CD4-positive, alpha-beta memory T cell (primary cell): ENCODE results near the gene IFFO2. TPM values are rescaled to one million over a fixed set of nuclear protein-coding genes. Genes with fewer than 3 reads are reported as not detected.

Source experiments
- CTCF ChIA-PET: fragments of 350-600 bp; sonication (Branson Sonifier 250); formaldehyde crosslinking; loops from one replicate; lab custom pipeline; 2021; ENCODE audit warnings: inconsistent platforms; ENCODE audit not compliant: partially characterized antibody; lab: Charles Lee
- POLR2A ChIA-PET: fragments of 350-600 bp; sonication (Branson Sonifier 250); formaldehyde crosslinking; loops from one replicate; lab custom pipeline; 2021; ENCODE audit not compliant: partially characterized antibody; lab: Charles Lee
- DNase-seq, 5 donors: peaks; one replicate each; pipeline versions ENCODE4 v3.0.0 to v3.0.0-alpha.2; 2020 to 2022; ENCODE audit warnings: mixed read lengths in 1 of 5
- H3K27ac ChIP-seq: one replicate; pipeline ENCODE4 v1.7.0; 2013; ENCODE audit warnings: low read depth, low read length
- H3K27me3 ChIP-seq: 2 replicates; pipeline ENCODE4 v1.7.0; 2013; ENCODE audit warnings: mild to moderate bottlenecking, low read length, moderate library complexity; ENCODE audit not compliant: insufficient read depth
- H3K36me3 ChIP-seq: 2 replicates; pipeline ENCODE4 v1.7.0; 2013; ENCODE audit warnings: mild to moderate bottlenecking, low read length, moderate library complexity; ENCODE audit not compliant: insufficient read depth
- H3K4me1 ChIP-seq: 2 replicates; pipeline ENCODE4 v1.7.0; 2013; ENCODE audit warnings: mild to moderate bottlenecking, low read length, moderate library complexity; ENCODE audit not compliant: insufficient read depth
- H3K4me3 ChIP-seq, 2 donors: one replicate each; pipeline ENCODE4 v1.7.0; 2013; ENCODE audit warnings: low read length in 2 of 2, mild to moderate bottlenecking in 1 of 2
- H3K9me3 ChIP-seq, 2 donors: one replicate each; pipeline ENCODE4 v1.7.0; 2013; ENCODE audit warnings: low read length in 2 of 2, control low read depth in 1 of 2; ENCODE audit not compliant: control insufficient read depth in 1 of 2
- H3K27ac Mint-ChIP-seq, 7 donors: one replicate each; pipeline ENCODE4 v1.8.0; 2020 to 2021; ENCODE audit warnings: mixed read lengths in 7 of 7, mild to moderate bottlenecking in 6 of 7, inconsistent platforms in 3 of 7, moderate library complexity in 3 of 7
- H3K27me3 Mint-ChIP-seq, 2 donors: one replicate each; pipeline ENCODE4 v1.8.0; 2020 to 2021; ENCODE audit warnings: mixed read lengths in 2 of 2
- H3K36me3 Mint-ChIP-seq, 2 donors: one replicate each; pipeline ENCODE4 v1.8.0; 2020 to 2021; ENCODE audit warnings: mixed read lengths in 2 of 2, inconsistent platforms in 1 of 2, mild to moderate bottlenecking in 1 of 2
- H3K4me1 Mint-ChIP-seq, 4 donors: one replicate each; pipeline ENCODE4 v1.8.0; 2020 to 2021; ENCODE audit warnings: mixed read lengths in 4 of 4, mild to moderate bottlenecking in 1 of 4
- H3K4me3 Mint-ChIP-seq, 8 donors: one replicate each; pipeline ENCODE4 v1.8.0; 2020 to 2021; ENCODE audit warnings: mixed read lengths in 8 of 8, mild to moderate bottlenecking in 7 of 8, moderate library complexity in 6 of 8, inconsistent platforms in 3 of 8
- H3K9me3 Mint-ChIP-seq, 8 donors: one replicate each; pipeline ENCODE4 v1.8.0; 2020 to 2021; ENCODE audit warnings: mixed read lengths in 8 of 8, mild to moderate bottlenecking in 5 of 8, inconsistent platforms in 3 of 8, moderate library complexity in 1 of 8
- intact Hi-C: fragments of 100-400 bp; cut with micrococcal nuclease; formaldehyde crosslinking; loops from one replicate; pipeline ENCODE4 v1.15.1; 2023
- polyA plus RNA-seq, 2 donors: library from polyadenylated mRNA; unstranded; fragments of 300-500 nt; fragmentation: Illumina TruSeq; gene quantifications; one replicate each; pipeline ENCODE4 v1.2.3, GENCODE V29; 2021
- total RNA-seq, 2 experiments: library from RNA; stranded (reverse); gene quantifications; one replicate each; pipeline ENCODE4 v1.2.3, GENCODE V29; 2021

The IFFO2 gene
- total and polyA plus RNA-seq, 4 experiments from 2014 or later: 1.3 to 41.3 (median 22.1) TPM

DNA sequence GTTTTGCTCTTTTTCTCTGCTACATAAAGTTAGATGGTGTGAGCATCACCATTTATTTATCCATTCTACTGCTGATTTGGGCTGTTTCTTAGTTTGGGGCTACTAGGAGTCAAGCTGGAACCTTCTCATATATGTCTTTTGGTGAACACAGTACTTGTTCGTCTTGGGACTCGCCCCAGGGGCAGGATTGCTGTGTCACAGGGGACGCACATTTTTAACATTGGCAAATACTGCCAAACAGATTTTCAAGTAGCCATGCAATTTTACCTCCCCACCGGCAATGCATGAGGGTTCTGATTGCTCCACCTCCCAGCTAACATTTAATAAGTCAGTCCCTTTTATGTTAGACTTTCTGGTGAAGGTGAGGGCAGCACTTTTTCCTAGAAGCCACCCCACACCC is 7.5 kb upstream of the IFFO2 start:
- Mint-ChIP-seq H3K9me3 (no peaks in the 10 kb centered on the region), H3K4me1 (peaks cover 0 to 5% (median 1%) of the 10 kb centered on the region in 4 donors), H3K4me3 (no peak overlapping the region), H3K36me3 (no peaks in the 10 kb centered on the region), H3K27ac (peak overlapping the region in 1 of 7 donors; percentile 12), H3K27me3 (no peaks in the 10 kb centered on the region)
- H3K4me3 ChIP-seq: no peak overlapping the region
- H3K36me3 ChIP-seq: no peaks in the 10 kb centered on the region
- ChIA-PET POLR2A (interaction anchor here (1.1 kb wide), 1 partner anchor 8 kb away, joined by 3 read pairs; no protein-coding TSS in a partner anchor), CTCF (interaction anchor here (2.3 to 16.6 kb wide), 2 partner anchors 9 to 53 kb away, joined by 14 to 443 read pairs; partner anchors contain the start of gene ALDH4A1)
- H3K27me3 ChIP-seq: no peaks in the 10 kb centered on the region
- H3K27ac ChIP-seq: no peak overlapping the region
- no peak for DNase-seq
- no peaks in the 10 kb centered on the region for H3K4me1 ChIP-seq
- no peaks in the 10 kb centered on the region for H3K9me3 ChIP-seq
- intact Hi-C loops: no loop called here

DNA sequence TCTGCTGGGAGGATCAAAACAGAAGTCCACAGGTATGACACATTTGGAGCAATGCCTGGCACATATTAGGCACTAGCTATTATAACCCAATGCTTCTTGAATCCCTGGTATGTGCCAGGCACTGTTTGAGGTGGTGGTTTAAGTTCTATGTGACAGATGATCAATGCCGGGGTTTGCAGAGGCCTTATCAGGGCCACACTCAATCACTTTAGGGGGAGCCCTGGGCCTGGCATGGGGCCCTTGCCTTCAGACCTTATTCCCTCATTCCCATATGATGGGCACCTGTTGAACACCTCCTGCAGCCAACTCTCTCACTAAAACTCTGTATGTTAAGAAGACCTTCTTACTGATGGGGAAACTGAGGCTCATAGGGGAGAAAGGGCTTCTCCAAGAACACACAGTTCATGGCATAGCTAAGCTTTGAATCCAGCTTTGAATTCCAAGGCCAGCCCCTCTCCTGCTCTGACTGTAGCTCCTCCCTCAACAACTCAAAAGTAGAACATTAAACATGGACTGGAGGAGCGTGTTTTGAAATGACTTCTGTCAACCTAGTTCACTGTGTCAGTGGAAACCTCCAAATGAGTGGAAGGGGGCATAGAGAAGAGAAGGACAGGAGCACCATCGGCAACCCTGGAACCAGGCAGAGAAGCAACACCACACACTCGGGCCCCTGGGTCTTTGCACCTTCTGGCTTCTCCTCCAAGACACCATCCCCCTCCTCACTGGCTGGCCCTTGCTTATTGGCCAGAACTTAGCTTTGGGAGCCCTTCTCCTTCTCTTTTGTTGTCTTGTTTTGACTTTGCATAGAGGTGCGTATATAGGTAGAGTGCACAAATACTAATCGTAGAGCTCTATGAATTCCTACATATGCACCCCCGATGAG is 6.6 kb upstream of the IFFO2 start:
- H3K9me3 Mint-ChIP-seq: no peaks in the 10 kb centered on the region

DNA sequence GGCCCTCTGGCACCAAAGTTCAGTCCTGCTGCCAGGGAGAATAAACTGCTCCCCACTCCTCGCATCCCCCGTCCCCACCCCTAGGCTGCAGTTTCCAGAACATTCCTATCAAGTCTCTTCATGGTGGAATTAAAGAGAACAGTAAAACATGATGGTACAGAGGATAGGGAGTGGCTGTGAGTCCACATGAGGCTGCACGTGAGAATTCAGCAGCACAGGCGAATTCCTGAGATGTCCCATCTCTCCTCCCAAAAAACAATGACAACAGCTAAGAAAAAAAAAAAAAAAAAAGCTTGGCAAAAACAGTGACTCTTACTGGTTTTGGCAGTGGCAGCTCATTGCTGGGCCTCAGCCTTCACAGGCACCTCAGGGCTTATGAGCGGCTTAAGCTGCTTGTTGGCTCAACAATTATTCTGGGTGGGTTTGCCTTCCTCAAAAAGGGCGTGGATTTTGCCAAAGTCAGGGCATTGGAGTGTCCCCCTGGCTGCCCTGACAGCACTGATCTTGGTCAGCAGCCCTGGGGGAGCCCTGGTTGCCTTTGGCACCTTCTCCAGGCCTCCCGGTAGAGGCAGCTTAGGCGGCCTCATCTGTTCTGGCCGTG is 5.7 kb upstream of the IFFO2 start:
- H3K36me3 ChIP-seq: no peaks in the 10 kb centered on the region
- Mint-ChIP-seq H3K4me3 (no peak overlapping the region), H3K36me3 (no peaks in the 10 kb centered on the region), H3K27me3 (no peaks in the 10 kb centered on the region), H3K27ac (peak overlapping the region in 1 of 7 donors; percentile 9), H3K4me1 (peaks cover 11 to 21% (median 15%) of the 10 kb centered on the region in 4 donors), H3K9me3 (peaks cover 0 to 1% (median 0%) of the 10 kb centered on the region in 8 donors)
- no peak overlapping the region for H3K27ac ChIP-seq
- no peak for DNase-seq
- H3K9me3 ChIP-seq: no peaks in the 10 kb centered on the region
- H3K4me1 ChIP-seq: peaks cover 14% of the 10 kb centered on the region
- intact Hi-C loops: no loop called here
- ChIA-PET CTCF (interaction anchor here (1.0 to 16.6 kb wide), 4 partner anchors 8 to 52 kb away, joined by 3 to 443 read pairs (median 10); partner anchors contain the start of gene ALDH4A1), POLR2A (interaction anchor here (1.0 to 2.1 kb wide), 2 partner anchors 14 to 35 kb away, joined by 3 to 7 read pairs; no protein-coding TSS in a partner anchor)
- no peak overlapping the region for H3K4me3 ChIP-seq
- H3K27me3 ChIP-seq: no peaks in the 10 kb centered on the region

More for the DNA sequence above, 6.6 kb upstream of the IFFO2 start:
- Mint-ChIP-seq H3K36me3 (no peaks in the 10 kb centered on the region), H3K27me3 (no peaks in the 10 kb centered on the region), H3K4me3 (no peak overlapping the region), H3K27ac (no peak overlapping the region), H3K4me1 (peaks cover 3 to 12% (median 7%) of the 10 kb centered on the region in 4 donors)
- ChIA-PET CTCF (interaction anchor here (1.0 to 16.6 kb wide), 4 partner anchors 7 to 52 kb away, joined by 3 to 443 read pairs (median 10); partner anchors contain the start of gene ALDH4A1), POLR2A (interaction anchor here (1.0 to 2.1 kb wide), 3 partner anchors 8 to 60 kb away, joined by 3 to 7 read pairs (median 4); partner anchors contain the start of gene ALDH4A1)
- Histone ChIP-seq H3K4me3 (no peak overlapping the region), H3K27me3 (no peaks in the 10 kb centered on the region), H3K27ac (no peak overlapping the region), H3K9me3 (no peaks in the 10 kb centered on the region), H3K4me1 (peaks cover 6% of the 10 kb centered on the region), H3K36me3 (no peaks in the 10 kb centered on the region)
- DNase-seq: no peak
- intact Hi-C loops: no loop called here

DNA sequence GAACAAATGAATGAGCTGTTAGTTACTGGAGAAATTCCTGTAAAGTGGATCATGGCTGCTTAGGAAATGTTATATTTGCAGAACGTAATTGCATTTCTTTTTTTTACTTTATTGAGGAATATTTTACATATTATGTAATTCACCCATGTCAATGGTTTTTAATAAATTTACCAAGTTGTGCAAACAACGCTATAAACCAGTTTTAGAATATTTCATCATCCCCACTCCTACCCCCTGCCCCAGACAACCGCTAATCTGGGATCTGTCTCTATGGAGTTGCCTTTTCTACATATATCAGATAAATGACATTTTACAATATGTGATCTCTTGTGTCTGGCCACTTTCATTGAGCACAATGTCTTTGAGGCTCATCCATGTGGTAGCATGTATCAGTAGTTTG is 4.3 kb upstream of the IFFO2 start:
- CTCF ChIA-PET: interaction anchor here (1.0 to 16.6 kb wide), 2 partner anchors 33 to 50 kb away, joined by 3 to 443 read pairs; partner anchors contain the start of gene ALDH4A1
- peaks cover 0 to 1% (median 0%) of the 10 kb centered on the region in 8 donors for H3K9me3 Mint-ChIP-seq
- DNase-seq: no peak
- intact Hi-C loops: no loop called here
- H3K4me1 Mint-ChIP-seq: peaks cover 11 to 27% (median 17%) of the 10 kb centered on the region in 4 donors
- H3K27me3 Mint-ChIP-seq: no peaks in the 10 kb centered on the region
- peaks cover 0 to 3% of the 10 kb centered on the region in 2 donors for H3K36me3 Mint-ChIP-seq
- Histone ChIP-seq H3K4me3 (no peak overlapping the region), H3K27me3 (no peaks in the 10 kb centered on the region), H3K27ac (no peak overlapping the region), H3K4me1 (peaks cover 18% of the 10 kb centered on the region), H3K36me3 (no peaks in the 10 kb centered on the region), H3K9me3 (no peaks in the 10 kb centered on the region)
- H3K4me3 Mint-ChIP-seq: no peak overlapping the region
- peak overlapping the region in 1 of 7 donors; percentile 17 for H3K27ac Mint-ChIP-seq
- POLR2A ChIA-PET: no interaction called here

DNA sequence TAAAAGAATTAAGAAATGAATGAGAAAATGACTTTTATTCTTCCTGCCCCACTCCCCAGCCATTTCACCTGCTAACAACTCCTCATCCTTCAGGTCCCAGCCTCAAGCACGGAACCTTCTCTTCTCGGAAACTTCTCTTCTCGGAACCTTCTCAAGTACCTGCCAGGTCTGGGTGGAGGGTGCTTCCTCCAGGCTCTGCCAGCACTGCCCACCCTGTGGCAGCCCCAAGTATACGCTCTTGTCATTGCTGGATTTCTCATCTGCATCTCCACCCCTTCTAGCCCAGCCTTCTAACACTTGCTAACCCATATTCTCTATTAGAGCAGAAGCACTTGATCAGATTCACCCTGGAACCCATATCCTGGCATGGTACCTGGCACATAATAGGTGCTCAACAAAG is 3.9 kb upstream of the IFFO2 start:
- H3K27ac ChIP-seq: no peak overlapping the region
- ChIA-PET CTCF (interaction anchor here (1.0 to 16.6 kb wide), 2 partner anchors 33 to 50 kb away, joined by 3 to 443 read pairs; partner anchors contain the start of gene ALDH4A1), POLR2A (no interaction called here)
- Mint-ChIP-seq H3K27ac (peak overlapping the region in 1 of 7 donors; percentile 78), H3K36me3 (peaks cover 0 to 3% of the 10 kb centered on the region in 2 donors), H3K4me1 (peaks cover 11 to 27% (median 17%) of the 10 kb centered on the region in 4 donors), H3K9me3 (peaks cover 0 to 1% (median 0%) of the 10 kb centered on the region in 8 donors), H3K4me3 (no peak overlapping the region), H3K27me3 (no peaks in the 10 kb centered on the region)
- DNase-seq: no peak
- H3K4me1 ChIP-seq: peaks cover 18% of the 10 kb centered on the region
- H3K9me3 ChIP-seq: no peaks in the 10 kb centered on the region
- intact Hi-C loops: no loop called here
- no peaks in the 10 kb centered on the region for H3K36me3 ChIP-seq
- no peaks in the 10 kb centered on the region for H3K27me3 ChIP-seq
- H3K4me3 ChIP-seq: no peak overlapping the region

DNA sequence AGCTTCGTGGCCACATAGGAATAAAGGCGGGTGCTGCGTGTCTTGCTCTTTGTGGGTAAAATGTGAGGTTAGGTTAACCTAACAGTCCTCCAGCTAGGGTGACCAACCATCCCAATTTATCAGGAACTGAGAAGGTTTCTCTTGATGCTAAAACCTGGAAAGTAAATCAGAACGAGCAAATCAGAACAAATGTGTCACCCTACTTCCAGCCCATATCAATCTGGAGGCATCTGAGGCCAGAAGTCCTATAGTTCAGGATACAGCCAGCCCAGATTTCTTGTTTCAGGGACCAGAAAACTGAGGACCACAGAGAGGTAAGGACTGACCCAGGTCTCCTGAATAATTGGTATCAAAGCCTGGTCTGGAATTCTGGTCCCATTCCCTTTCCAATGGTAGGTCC is 3.1 kb upstream of the IFFO2 start:
- peaks cover 25% of the 10 kb centered on the region for H3K4me1 ChIP-seq
- H3K36me3 ChIP-seq: no peaks in the 10 kb centered on the region
- DNase-seq: no peak
- no peaks in the 10 kb centered on the region for H3K9me3 ChIP-seq
- CTCF ChIA-PET: interaction anchor here (12.4 kb wide), 1 partner anchor 49 kb away, joined by 206 read pairs; no protein-coding TSS in a partner anchor
- POLR2A ChIA-PET: interaction anchor here (6.2 to 20.6 kb wide), 2 partner anchors 32 to 56 kb away, joined by 55 to 599 read pairs; partner anchors contain the start of gene ALDH4A1
- intact Hi-C loops: loop anchor here (5.0 kb wide), 1 partner anchor 253 kb away; the partner anchor contains the start of gene UBR4
- H3K9me3 Mint-ChIP-seq: peaks cover 0 to 1% (median 0%) of the 10 kb centered on the region in 8 donors
- no peak overlapping the region for H3K4me3 Mint-ChIP-seq
- peak overlapping the region in 2 of 7 donors; percentile 1 to 68 for H3K27ac Mint-ChIP-seq
- no peak overlapping the region for H3K27ac ChIP-seq
- peaks cover 0 to 11% of the 10 kb centered on the region in 2 donors for H3K36me3 Mint-ChIP-seq
- no peak overlapping the region for H3K4me3 ChIP-seq
- H3K27me3 ChIP-seq: no peaks in the 10 kb centered on the region
- no peaks in the 10 kb centered on the region for H3K27me3 Mint-ChIP-seq
- peaks cover 13 to 36% (median 20%) of the 10 kb centered on the region in 4 donors for H3K4me1 Mint-ChIP-seq
